GM18502 (cell line): ENCODE measurements around the gene SYNJ1.
"Not testable (repeated sequence)": the region's sequence is repeated elsewhere in the genome, so short reads cannot be mapped to it uniquely, and the experiment has no call there.

ENCODE experiments used
- ATAC-seq: cut with Tn5 transposase; IDR thresholded peaks from one replicate; pipeline ENCODE4 v1.9.1; 2021; ENCODE audit warnings: mild to moderate bottlenecking; ENCODE audit not compliant: unreplicated experiment, poor library complexity

The SYNJ1 gene

DNA sequence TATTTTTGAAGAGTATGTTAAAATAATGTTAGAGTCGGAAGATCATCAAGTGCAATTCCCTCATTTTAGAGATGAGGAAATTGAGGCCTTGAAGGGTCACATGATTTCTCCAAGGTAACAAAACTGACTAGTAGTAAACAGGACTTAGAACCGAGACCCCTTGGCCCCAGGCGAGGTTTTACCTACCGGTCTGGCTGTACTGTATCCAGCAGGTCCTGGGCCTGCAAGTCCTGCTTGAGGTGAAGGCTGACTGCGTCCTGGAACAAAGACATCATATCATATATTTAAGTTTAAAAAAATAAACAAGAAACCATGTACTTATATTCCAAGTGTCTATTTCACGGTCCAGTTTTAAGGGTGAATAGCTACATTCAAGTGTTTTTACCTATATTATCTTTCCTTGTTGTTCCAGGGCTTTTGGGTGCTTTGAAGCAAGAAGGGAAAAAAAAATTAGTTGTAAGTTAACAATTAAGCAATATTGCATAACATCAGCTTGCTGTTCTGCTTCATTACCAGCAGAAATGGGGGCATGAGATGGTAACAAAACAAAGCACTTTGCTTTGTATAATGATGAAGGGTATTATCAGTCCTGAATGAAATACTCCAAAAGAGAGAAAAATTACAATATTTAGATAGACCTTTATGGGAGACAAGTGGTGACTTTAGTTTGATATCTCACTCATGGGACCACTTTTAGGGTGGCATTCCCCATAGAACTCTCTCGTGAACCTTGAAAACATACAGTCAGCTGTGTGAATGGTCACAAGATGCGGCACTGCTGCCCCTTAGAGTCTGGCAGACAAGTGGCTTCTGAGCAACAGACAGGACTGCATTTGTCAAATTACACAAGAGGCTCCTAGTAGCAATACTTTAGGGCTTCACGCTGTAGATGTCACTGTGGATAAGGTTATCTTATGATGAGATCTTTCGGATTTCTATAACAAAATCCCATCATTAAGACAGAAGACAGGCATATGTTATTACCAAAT lies 85.8 kb downstream of the SYNJ1 start:
- ATAC-seq: no peak

DNA sequence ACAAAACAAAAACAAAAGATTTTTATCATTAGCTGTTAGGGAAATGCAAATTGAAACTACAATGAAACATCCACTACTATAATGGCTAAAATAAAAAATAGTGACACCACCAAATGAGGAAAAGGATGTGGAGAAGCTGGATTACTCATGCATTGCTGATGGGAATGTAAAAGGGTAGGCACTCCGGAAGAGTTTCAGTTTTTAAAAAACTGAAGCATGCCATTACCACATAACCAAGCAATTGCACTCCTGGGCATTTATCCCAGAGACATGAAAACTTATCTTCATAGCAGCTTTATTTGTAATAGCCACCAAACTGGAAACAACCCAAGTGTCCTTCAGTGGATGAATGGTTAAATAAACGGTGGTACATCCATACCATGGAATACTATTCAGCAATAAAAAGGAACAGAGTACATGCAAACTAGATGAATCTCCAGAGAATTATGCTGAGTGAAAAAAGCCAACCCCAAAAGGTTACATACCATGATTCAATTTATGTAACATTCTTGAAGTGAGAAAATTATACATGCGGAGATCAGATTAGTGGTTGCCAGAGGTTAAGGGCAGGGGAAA lies 101.1 kb downstream of the SYNJ1 start:
- ATAC-seq: no peak

DNA sequence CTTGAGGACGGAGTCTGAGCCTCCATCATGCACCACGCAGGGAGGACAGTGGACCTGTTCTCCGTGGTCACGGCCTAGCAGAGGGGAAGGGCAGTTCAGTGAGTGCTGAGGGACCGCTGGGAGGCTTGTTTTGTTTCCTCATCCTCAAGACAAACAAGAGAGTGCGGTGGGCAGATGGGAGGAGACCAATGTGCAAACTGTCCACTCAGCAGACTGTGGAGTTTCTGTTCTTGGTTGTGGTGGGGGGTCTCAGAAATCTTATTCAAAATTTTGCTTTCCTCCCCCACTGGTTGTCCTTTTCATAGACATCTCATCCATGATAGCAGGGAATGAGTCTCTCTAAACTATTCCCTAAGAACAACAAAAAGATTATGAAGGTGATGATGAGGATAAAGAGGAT lies 109.6 kb downstream of the SYNJ1 start:
- not testable (repeated sequence) for ATAC-seq

DNA sequence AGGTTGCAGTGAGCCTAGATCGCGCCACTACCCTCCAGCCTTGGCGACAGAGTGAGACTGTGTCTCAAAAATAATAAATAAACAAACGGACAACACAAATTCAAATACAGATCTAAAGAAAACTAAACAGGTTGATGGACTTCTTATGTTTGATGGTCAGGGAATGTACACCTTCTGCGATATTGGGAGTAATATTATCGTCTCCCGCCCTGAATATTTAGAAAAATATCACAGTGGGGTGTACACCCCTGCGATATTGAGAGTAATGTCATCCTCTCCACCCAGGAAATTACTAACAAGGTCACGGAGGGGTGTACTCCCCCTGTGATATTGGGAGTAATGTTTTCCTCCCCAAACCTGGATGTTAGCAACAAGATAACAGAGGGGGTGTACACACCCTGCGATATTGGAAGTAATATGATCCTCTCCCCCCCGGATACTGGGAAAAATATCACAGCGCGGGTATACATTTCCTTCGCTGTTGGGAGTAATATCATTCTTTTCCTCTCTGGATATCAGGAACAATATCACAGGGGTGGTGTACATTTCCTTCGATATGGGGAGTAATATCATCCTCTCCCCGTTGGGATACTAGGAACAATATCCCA lies 114.3 kb downstream of the SYNJ1 start:
- ATAC-seq: no peak

- no peak for ATAC-seq
These were observed 114.8 kb downstream of the SYNJ1 start for GRCh38 chr21:32612999-32613337.

DNA sequence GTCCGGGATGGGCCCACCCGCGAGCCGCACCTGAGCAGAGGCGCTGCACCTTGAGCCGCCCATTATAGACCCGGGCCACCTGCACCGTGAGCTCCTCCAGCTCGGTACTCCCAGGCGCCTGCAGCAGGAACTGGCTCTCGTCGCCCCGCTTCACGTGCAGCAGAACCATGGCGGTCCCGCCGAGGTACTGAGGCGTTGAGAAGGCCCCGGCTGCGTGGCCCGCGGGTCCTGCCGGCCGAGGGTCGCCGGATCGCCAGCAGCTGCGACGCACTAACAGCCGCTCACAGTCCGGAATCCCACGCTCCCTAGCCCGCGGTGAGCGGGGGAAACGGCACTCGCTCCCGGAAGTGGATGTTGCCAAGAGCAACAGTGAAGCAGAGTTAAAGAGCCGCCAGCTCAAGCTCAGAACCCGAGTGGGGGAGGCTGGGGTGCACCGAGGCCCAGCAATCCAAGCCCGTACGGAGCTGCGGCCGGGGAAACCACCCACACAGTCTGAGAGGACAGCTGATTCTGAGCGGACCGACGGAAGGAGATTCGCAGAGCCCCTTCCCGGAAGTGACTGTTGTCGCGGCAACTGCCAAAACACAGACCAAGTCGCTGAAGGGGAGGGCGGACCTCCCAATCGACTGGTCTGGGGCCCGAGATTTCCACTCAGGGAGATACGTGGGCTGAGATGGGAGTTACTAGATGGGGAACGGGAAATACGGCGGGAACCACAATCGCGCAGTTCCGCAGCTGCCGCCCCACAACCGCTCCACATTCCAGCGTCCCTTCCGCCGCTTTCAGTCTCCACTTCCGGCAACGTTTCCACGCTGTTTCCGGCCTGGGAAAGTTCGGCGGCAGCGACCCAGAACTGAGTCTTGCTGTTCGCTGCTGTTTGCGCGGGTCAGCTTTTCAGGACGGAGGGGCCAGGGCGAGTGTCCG lies 115.5 kb downstream of the SYNJ1 start, which contains the start of gene CFAP298:
TSS of gene CFAP298 (minus strand) at position 303 of the 924 bp plus-strand sequence. CDS start at position 169, 134 bp downstream.
- ATAC-seq: peak; percentile 96

DNA sequence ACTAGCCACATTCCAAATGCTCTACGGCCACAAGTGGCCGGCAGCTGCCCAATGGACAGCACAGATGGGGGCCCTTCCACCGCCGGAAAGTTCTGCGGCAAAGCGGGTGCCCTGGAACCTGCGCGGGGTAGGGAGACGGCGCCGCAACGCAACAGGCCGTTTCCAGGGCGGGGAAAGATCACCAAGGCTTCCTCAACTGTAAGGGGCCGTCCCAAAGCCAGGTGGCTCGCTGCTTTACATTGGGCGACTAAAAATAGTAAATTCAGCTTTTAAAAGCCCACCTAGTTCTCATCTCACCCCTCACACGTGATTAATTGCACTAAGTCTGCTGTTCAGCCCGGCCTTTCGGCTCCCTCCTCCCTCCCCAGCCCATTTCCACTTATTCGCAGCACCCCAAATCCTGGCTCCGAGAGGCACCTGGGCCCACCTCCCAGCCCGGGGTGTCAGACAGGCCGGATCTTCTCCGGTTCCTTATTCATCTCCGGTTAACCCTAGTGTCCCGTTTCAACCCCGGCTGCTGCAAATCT lies 116.3 kb downstream of the SYNJ1 start:
- ATAC-seq: peak; percentile 12

- not testable (repeated sequence) for ATAC-seq
These were observed 116.9 kb downstream of the SYNJ1 start for GRCh38 chr21:32610940-32611339.

GRCh38 chr21:32608851-32609250 lies 119.0 kb downstream of the SYNJ1 start:
- no peak for ATAC-seq

DNA sequence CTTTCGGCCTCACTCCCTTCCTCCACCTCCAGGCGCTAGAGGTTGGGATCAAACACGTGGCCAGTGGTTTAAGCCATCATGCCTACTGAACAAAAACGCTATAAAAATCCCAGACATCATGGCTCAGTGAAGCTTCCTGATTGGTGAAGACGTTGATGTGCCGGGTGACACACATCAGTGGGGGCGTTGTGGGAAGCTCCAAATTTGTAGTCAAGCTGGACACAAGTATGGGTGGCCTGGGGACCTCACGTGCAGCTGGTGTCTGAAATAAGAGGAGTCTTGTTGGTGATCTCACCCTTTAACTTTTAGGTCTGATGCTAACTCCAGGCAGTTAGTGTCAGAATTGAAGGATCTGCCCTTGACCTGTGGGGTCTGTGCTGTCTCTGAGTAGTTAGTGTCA lies 122.3 kb downstream of the SYNJ1 start:
- no peak for ATAC-seq

GRCh38 chr21:32604464-32604863 lies 123.3 kb downstream of the SYNJ1 start:
- ATAC-seq: no peak

DNA sequence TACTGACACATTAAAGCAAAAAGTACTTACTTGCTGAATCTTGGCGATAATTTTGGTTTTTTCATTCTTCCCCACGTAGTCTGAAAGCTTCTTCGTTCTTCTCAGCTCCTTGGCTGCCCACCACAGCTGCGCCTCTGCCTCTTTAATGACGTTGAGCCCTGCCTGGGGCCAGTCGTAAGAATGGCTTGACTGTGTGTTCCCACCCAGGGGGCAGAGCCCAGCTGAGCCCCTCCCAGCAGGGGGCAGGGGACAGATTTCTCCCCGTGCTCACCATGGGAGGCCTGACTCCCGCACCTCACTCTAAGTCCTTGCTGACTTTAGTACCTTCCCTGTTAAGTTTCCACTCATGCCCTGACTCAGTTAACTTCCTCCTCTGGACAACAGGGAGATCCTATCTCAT lies 124.7 kb downstream of the SYNJ1 start:
- no peak for ATAC-seq

DNA sequence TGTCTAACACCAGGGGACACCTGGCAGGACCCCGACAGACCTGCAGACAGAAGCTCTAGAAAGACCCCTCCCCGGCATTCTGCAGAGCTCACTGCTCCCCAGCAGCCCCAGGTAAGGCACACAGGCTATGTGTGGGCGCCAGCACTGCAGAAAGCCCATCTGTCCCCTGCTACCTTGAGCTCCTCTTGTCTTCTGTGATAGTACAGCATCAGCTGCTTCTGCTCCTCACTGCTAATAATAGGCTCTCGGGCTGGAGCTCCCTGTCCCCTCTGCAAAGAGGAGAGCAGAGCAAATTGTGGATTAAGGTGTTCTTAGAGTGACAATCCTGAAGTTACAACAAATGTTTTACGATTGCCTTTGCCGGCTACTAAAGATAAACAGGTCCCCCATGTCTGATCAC lies 125.7 kb downstream of the SYNJ1 start:
- ATAC-seq: no peak

GRCh38 chr21:32599526-32599925 lies 128.3 kb downstream of the SYNJ1 start:
- no peak for ATAC-seq

DNA sequence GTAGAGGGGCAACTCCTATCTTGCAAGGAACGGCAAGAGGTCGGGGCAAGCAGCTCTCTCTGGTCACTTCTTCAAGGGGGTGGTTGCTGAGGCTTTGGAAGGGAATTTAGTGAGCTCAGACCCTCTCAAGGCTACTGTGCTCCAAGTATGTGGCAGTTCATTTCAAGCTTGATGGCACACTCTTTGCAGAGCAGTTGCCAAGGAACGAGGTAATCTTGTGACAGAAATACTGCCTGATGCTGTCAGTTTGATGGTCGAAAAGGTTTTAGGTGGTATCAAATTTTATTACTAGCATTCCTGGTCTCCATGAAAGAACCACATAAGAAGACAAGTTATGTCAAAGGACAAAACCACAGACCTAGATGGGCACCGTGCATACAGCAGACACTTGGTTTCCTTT lies 128.7 kb downstream of the SYNJ1 start:
- no peak for ATAC-seq

DNA sequence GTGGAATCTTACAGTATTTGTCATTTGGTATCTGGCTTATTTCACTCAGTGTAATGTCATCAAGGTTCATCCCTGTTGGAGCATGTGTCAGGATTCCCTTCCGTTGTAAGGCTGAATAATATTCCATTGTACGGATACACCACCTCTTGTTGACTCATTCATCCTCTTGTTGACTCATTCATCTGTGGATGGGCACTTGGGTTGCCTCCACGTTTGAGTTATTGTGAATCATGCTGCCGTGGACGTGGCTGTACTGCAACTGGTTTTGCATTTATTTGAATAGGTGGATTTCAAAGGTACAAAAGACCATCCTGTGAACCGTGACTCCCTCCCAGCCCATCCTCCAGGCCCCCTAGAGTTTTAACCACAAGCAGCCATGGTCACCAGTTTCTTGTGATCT lies 130.6 kb downstream of the SYNJ1 start:
- no peak for ATAC-seq

GRCh38 chr21:32595431-32595830 lies 132.4 kb downstream of the SYNJ1 start:
- no peak for ATAC-seq

DNA sequence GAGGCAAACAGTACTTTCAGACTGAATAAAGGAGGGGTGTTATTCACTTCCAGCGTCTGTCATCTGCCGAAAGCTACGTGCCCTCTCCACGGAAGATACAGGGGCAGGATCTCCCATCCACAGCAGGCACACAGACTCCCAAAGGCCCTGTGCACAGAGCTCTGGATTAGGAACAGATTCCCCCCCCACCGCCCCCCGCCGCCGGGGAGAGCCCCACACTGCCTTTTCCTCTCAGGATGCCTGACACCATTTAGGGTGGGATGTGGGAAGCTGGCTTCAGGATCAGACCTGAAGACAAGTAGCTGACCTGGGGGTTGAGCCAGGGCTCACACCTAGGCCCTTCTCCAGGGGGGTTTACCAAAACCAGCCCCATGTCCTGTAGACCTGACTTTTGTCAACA lies 134.1 kb downstream of the SYNJ1 start:
- no peak for ATAC-seq

DNA sequence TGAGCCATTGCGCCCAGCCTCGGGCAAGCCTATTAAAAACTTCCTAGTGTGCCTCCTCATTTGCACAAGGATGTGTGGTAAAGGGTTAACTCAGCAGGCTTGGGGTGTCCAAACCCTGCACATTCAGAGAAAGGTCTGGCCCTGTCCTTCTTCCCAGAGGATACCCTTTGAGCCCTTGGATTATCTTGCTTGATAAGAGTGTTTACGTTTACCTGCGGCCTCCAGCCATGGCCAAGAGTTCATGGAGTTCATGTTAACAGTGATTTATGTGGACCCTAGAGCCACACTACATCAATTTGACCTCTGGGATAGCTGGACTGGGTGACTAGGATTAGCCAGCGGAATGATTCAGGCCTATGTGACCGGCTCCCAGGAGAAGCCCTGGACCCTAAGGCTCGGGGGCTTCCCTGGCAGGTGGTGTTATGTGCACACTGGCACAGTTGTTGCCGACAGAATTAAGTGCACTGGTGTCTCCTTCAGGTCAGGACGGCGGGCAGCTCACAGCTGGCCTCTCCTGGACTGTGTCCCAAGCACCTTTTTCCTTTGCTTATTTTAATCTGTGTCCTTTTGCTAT lies 134.8 kb downstream of the SYNJ1 start:
- no peak for ATAC-seq

DNA sequence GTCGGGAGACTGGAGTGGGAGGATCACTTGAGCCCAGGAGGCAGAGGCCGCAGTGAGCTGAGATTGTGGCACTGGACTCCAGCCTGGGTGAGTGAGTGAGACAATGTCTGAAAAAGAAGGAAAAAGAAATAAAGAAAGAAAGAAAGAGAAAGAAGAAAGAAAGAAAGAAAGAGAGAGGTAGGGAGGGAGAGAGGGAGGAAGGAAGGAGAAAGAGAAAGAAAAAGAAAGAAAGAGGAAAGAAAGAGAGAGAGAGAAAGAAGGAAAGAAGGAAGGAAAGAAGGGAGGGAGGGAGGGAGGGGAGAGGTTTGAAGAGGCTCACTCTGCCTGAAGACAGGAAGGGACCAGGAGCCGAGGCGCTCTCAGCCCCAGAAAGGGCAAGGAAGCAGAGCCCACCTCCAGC lies 137.7 kb downstream of the SYNJ1 start:
- no peak for ATAC-seq
